MCF 10A (cell line): ENCODE results near the gene PCDHA4. TPM values are rescaled to one million over a fixed set of nuclear protein-coding genes. Genes with fewer than 3 reads are reported as not detected.
"Not testable (repeated sequence)": the region's sequence is repeated elsewhere in the genome, so short reads cannot be mapped to it uniquely, and the experiment has no call there.

Experiments used
- BruUV-seq: library from RNA; stranded (reverse); fragments of 400-500 nt; replicated peaks from 2 replicates; lab custom pipeline; 2021; lab: Mats Ljungman, UMichigan
- CTCF ChIA-PET: fragments of 300-600 bp; sonication (Branson Sonifier 250); formaldehyde crosslinking; extraction: SDS; loops from one replicate; lab custom pipeline; 2021; ENCODE audit warnings: antibody characterized with exemption, inconsistent platforms; lab: Yijun Ruan, JAX
- POLR2A ChIA-PET: fragments of 300-600, 350-650 bp; sonication (Branson Sonifier 250); formaldehyde crosslinking; extraction: SDS; loops from one replicate; lab custom pipeline; 2020; ENCODE audit warnings: antibody characterized with exemption, inconsistent platforms; lab: Yijun Ruan, JAX
- DNase-seq: peaks from one replicate; pipeline ENCODE4 v3.0.0-alpha.2; 2018; ENCODE audit not compliant: unreplicated experiment
- H3K27ac Mint-ChIP-seq: one replicate; pipeline ENCODE4 v1.8.0; 2022; ENCODE audit warnings: mild to moderate bottlenecking, low read depth, mixed read lengths; ENCODE audit not compliant: unreplicated experiment
- H3K27me3 Mint-ChIP-seq: one replicate; pipeline ENCODE4 v1.8.0; 2022; ENCODE audit warnings: mixed read lengths; ENCODE audit not compliant: insufficient read depth, unreplicated experiment
- H3K36me3 Mint-ChIP-seq: one replicate; pipeline ENCODE4 v1.8.0; 2022; ENCODE audit warnings: mild to moderate bottlenecking, moderate library complexity, mixed read lengths; ENCODE audit not compliant: insufficient read depth, unreplicated experiment
- H3K4me1 Mint-ChIP-seq: one replicate; pipeline ENCODE4 v1.8.0; 2022; ENCODE audit warnings: mixed read lengths; ENCODE audit not compliant: insufficient read depth, unreplicated experiment
- H3K4me3 Mint-ChIP-seq: one replicate; pipeline ENCODE4 v1.8.0; 2022; ENCODE audit warnings: mild to moderate bottlenecking, moderate library complexity, mixed read lengths; ENCODE audit not compliant: unreplicated experiment
- H3K9me3 Mint-ChIP-seq: one replicate; pipeline ENCODE4 v1.8.0; 2022; ENCODE audit warnings: mixed read lengths; ENCODE audit not compliant: unreplicated experiment
- intact Hi-C: fragments of 100-400 bp; cut with micrococcal nuclease; formaldehyde crosslinking; loops from 2 replicates; pipeline ENCODE4 v1.14.1; 2022
- total RNA-seq: library from RNA; stranded (reverse); gene quantifications from 2 replicates; pipeline ENCODE4 v1.2.3, GENCODE V29; 2022
- TF ChIP-seq, protein P1 (sequence below): fragments of 200-600 bp; IDR thresholded peaks from one replicate; pipeline ENCODE4 v1.8.0; 2022; ENCODE audit warnings: antibody characterized with exemption, mild to moderate bottlenecking; ENCODE audit not compliant: unreplicated experiment

PCDHA4 gene
- total RNA-seq, 1 experiment from 2014 or later, result 0.16 TPM

DNA sequence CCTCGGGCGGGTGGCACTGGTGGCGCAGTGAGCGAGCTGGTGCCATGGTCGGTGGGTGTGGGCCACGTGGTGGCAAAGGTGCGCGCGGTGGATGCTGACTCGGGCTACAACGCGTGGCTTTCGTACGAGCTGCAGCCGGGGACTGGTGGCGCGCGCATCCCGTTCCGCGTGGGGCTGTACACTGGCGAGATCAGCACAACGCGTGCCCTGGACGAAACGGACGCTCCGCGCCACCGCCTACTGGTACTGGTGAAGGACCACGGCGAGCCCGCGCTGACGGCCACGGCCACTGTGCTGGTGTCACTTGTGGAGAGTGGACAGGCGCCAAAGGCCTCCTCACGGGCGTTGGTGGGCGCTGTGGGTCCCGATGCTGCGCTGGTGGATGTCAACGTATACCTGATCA lies 2.0 kb downstream of the PCDHA4 start:
- Mint-ChIP-seq H3K4me3 (no peak overlapping the region), H3K27me3 (no peaks in the 10 kb centered on the region), H3K9me3 (peaks cover 11% of the 10 kb centered on the region), H3K27ac (no peak overlapping the region), H3K4me1 (no peaks in the 10 kb centered on the region), H3K36me3 (no peaks in the 10 kb centered on the region)
- ChIA-PET CTCF (interaction anchor here (2.1 to 6.4 kb wide), 2 partner anchors 32 to 232 kb away, joined by 8 to 61 read pairs; no protein-coding TSS in a partner anchor), POLR2A (no interaction called here)
- BruUV-seq, result no TSS peak
- intact Hi-C loops, result no loop called here
- DNase-seq, result no peak
- TF ChIP-seq, protein P1, sequence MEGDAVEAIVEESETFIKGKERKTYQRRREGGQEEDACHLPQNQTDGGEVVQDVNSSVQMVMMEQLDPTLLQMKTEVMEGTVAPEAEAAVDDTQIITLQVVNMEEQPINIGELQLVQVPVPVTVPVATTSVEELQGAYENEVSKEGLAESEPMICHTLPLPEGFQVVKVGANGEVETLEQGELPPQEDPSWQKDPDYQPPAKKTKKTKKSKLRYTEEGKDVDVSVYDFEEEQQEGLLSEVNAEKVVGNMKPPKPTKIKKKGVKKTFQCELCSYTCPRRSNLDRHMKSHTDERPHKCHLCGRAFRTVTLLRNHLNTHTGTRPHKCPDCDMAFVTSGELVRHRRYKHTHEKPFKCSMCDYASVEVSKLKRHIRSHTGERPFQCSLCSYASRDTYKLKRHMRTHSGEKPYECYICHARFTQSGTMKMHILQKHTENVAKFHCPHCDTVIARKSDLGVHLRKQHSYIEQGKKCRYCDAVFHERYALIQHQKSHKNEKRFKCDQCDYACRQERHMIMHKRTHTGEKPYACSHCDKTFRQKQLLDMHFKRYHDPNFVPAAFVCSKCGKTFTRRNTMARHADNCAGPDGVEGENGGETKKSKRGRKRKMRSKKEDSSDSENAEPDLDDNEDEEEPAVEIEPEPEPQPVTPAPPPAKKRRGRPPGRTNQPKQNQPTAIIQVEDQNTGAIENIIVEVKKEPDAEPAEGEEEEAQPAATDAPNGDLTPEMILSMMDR, result no peak

DNA sequence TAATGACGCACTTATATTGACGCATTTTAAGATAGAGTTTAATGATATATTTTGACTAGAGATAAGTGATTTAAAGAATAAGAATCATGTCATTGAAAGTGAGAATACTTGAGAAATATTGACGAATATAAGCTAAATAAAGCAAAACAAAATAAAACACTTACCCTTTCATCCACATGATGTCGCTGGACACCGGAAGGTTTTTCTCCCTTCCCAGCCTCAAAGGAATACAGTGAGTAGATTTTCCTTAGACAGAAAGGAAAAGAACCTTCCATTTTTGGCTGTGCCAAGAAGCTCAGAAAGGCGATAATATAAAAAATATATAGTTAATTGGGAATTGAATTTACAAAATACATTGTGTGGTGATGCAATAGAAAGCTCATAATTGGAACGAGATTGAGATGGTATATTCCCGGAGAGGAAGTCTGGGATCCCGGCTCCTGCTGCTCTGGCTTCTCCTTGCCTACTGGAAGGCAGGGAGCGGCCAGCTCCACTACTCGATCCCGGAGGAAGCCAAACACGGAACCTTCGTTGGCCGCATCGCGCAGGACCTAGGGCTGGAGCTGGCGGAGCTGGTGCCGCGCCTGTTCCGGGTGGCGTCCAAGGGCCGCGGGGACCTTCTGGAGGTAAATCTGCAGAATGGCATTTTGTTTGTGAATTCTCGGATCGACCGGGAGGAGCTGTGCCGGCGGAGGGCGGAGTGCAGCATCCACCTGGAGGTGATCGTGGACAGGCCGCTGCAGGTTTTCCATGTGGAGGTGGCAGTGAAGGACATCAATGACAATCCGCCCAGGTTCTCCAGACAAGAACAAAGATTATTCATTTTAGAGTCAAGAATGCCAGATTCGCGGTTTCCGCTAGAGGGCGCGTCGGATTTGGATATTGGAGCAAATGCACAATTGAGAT lies 14.8 kb downstream of the PCDHA4 start, which contains the start of gene PCDHA5:
Gene PCDHA5, plus strand, starts transcription at position 239 of the 906 bp plus-strand sequence.
- H3K4me1 Mint-ChIP-seq, result no peaks in the 10 kb centered on the region
- CTCF ChIA-PET, result interaction anchor here (0.6 to 3.7 kb wide), 4 partner anchors 14 to 355 kb away, joined by 3 to 12 read pairs (median 5); partner anchors contain the start of gene PCDHA4
- POLR2A ChIA-PET, result interaction anchor here (1.0 kb wide), 1 partner anchor 54 kb away, joined by 3 read pairs; no protein-coding TSS in a partner anchor
- H3K4me3 Mint-ChIP-seq, result no peak within 1 kb of the TSS
- peak; percentile 17 for DNase-seq
- H3K9me3 Mint-ChIP-seq, result no peaks in the 10 kb centered on the region
- peaks cover 5% of the 10 kb centered on the region for H3K36me3 Mint-ChIP-seq
- TF ChIP-seq, protein P1, result peak; percentile 19
- intact Hi-C loops, result no loop called here
- H3K27ac Mint-ChIP-seq, result no peak within 1 kb of the TSS
- BruUV-seq, result no TSS peak
- peaks cover 2% of the 10 kb centered on the region for H3K27me3 Mint-ChIP-seq

DNA sequence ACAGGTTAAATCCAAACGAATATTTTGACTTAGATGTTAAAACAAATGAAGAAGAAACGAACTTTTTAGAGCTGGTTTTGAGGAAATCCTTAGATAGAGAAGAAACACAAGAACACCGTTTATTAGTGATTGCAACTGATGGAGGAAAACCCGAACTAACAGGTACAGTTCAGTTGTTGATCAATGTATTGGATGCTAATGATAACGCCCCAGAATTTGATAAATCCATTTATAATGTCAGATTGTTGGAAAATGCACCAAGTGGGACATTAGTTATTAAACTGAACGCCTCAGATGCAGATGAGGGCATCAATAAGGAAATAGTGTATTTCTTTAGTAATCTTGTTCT lies 15.4 kb downstream of the PCDHA4 start:
- TF ChIP-seq, protein P1, result peak; percentile 1
- POLR2A ChIA-PET, result no interaction called here
- no TSS peak for BruUV-seq
- no peaks in the 10 kb centered on the region for H3K9me3 Mint-ChIP-seq
- H3K4me3 Mint-ChIP-seq, result no peak overlapping the region
- no peaks in the 10 kb centered on the region for H3K27me3 Mint-ChIP-seq
- no peak overlapping the region for H3K27ac Mint-ChIP-seq
- H3K4me1 Mint-ChIP-seq, result no peaks in the 10 kb centered on the region
- intact Hi-C loops, result no loop called here
- CTCF ChIA-PET, result interaction anchor here (1.1 kb wide), 1 partner anchor 15 kb away, joined by 7 read pairs; the partner anchor contains the start of gene PCDHA4
- H3K36me3 Mint-ChIP-seq, result peaks cover 5% of the 10 kb centered on the region
- no peak for DNase-seq

DNA sequence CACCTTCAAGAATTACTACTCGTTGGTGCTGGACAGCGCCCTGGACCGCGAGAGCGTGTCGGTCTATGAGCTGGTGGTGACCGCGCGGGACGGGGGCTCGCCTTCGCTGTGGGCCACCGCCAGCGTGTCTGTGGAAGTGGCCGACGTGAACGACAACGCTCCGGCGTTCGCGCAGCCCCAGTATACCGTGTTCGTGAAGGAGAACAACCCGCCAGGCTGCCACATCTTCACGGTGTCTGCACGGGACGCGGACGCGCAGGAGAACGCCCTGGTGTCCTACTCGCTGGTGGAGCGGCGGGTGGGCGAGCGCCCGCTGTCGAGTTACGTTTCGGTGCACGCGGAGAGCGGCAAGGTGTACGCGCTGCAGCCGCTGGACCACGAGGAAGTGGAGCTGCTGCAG lies 16.1 kb downstream of the PCDHA4 start:
- H3K27ac Mint-ChIP-seq, BruUV-seq, intact Hi-C loops, H3K27me3 Mint-ChIP-seq, H3K4me1 Mint-ChIP-seq, H3K36me3 Mint-ChIP-seq, CTCF ChIA-PET, POLR2A ChIA-PET, H3K4me3 Mint-ChIP-seq, DNase-seq, H3K9me3 Mint-ChIP-seq: not testable (repeated sequence)
